Smooth muscle cell (in vitro differentiated cells): Measurements from ENCODE around the gene ARHGEF11. TPM values are rescaled to one million over a fixed set of nuclear protein-coding genes. Genes with fewer than 3 reads are reported as not detected.

Source experiments
- DNase-seq: peaks from one replicate; lab custom pipeline; 2025; ENCODE audit not compliant: unreplicated experiment; lab: John Stamatoyannopoulos, UW
- H2AFZ ChIP-seq: fragments of 200-600 bp; sonication (generic); 2 replicates; pipeline ENCODE4 v1.6.0; 2016; ENCODE audit warnings: antibody characterized with exemption, low read depth, mild to moderate bottlenecking
- H3F3A ChIP-seq: fragments of 200-600 bp; sonication (generic); 2 replicates; pipeline ENCODE4 v1.6.0; 2017; ENCODE audit warnings: antibody characterized with exemption, low read depth
- H3K27ac ChIP-seq: fragments of 200-600 bp; sonication (generic); 2 replicates; pipeline ENCODE4 v1.5.1; 2016; ENCODE audit warnings: low read depth, mild to moderate bottlenecking
- H3K27me3 ChIP-seq: fragments of 200-600 bp; sonication (generic); 2 replicates; pipeline ENCODE4 v1.6.1; 2016; ENCODE audit warnings: low read depth, mild to moderate bottlenecking
- H3K36me3 ChIP-seq: fragments of 200-600 bp; sonication (generic); 2 replicates; pipeline ENCODE4 v1.5.1; 2016; ENCODE audit warnings: low read depth
- H3K4me1 ChIP-seq: fragments of 200-600 bp; sonication (generic); 2 replicates; pipeline ENCODE4 v1.5.1; 2016; ENCODE audit warnings: low read depth
- H3K4me2 ChIP-seq: fragments of 200-600 bp; sonication (generic); 2 replicates; pipeline ENCODE4 v1.6.0; 2016; ENCODE audit warnings: mild to moderate bottlenecking
- H3K4me3 ChIP-seq: fragments of 200-600 bp; sonication (generic); 2 replicates; pipeline ENCODE4 v1.5.1; 2016; ENCODE audit warnings: mild to moderate bottlenecking
- H3K79me2 ChIP-seq: fragments of 200-600 bp; sonication (generic); 2 replicates; pipeline ENCODE4 v1.6.0; 2016; ENCODE audit warnings: low read depth, mild to moderate bottlenecking
- H3K9ac ChIP-seq: fragments of 200-600 bp; sonication (generic); 2 replicates; pipeline ENCODE4 v1.6.0; 2016; ENCODE audit warnings: low read depth
- H3K9me3 ChIP-seq: fragments of 200-600 bp; sonication (generic); replicated peaks from 2 replicates; pipeline ENCODE4 v1.5.1; 2016; ENCODE audit warnings: low read depth
- H4K20me1 ChIP-seq: fragments of 200-600 bp; sonication (generic); 2 replicates; pipeline ENCODE4 v1.6.0; 2016; ENCODE audit warnings: low read depth
- CTCF ChIP-seq: fragments of 200-600 bp; sonication (generic); IDR thresholded peaks from 2 replicates; pipeline ENCODE4 v1.5.1; 2017; ENCODE audit warnings: borderline replicate concordance, mild to moderate bottlenecking, antibody characterized with exemption; ENCODE audit not compliant: insufficient read depth, poor library complexity, severe bottlenecking
- WGBS: methylation state at CpG from one replicate; pipeline ENCODE4 v1.1.7; 2016; ENCODE audit warnings: low lambda C conversion rate; 5-methylcytosine and 5-hydroxymethylcytosine counted together
- polyA plus RNA-seq: library from polyadenylated mRNA; unstranded; fragments of >200 nt; fragmentation: Nextera tagmentation; extraction: Ambion mirVana; gene quantifications from 2 replicates; pipeline ENCODE4 v1.2.1, GENCODE V29; 2016
- total RNA-seq: library from RNA; depleted of rRNA; stranded (reverse); fragments of >200 nt; gene quantifications from 2 replicates; pipeline ENCODE4 v1.2.3, GENCODE V29; 2014

Gene ARHGEF11
- total and polyA plus RNA-seq, 2 experiments from 2014 or later = 15.1 to 20.1 TPM

- Histone ChIP-seq H3K4me3 (no peak overlapping the region), H3K9me3 (no peaks in the 10 kb centered on the region), H3K27ac (no peak overlapping the region), H3K4me2 (no peak overlapping the region), H3K79me2 (peaks cover 75% of the 10 kb centered on the region), H3K36me3 (no peaks in the 10 kb centered on the region), H3K27me3 (no peaks in the 10 kb centered on the region), H3F3A (no peaks in the 10 kb centered on the region), H3K9ac (no peak overlapping the region), H2AFZ (no peak overlapping the region), H4K20me1 (peaks cover 67% of the 10 kb centered on the region), H3K4me1 (peaks cover 9% of the 10 kb centered on the region)
- no peak for TF ChIP-seq CTCF
- no peak for DNase-seq
- WGBS = 69% methylated on average over 5 of the region's 5 CpGs
Measured at GRCh38 chr1:157007306-157007705, 38.2 kb downstream of the ARHGEF11 start.

GRCh38 chr1:157006676-157007075 is 38.9 kb downstream of the ARHGEF11 start:
- peaks cover 76% of the 10 kb centered on the region for H3K79me2 ChIP-seq
- no peak overlapping the region for H3K4me3 ChIP-seq

GRCh38 chr1:157005965-157006364 is 39.6 kb downstream of the ARHGEF11 start:
- Histone ChIP-seq H3K36me3 (no peaks in the 10 kb centered on the region), H3K27me3 (no peaks in the 10 kb centered on the region), H3K4me3 (no peak overlapping the region), H3K79me2 (peaks cover 69% of the 10 kb centered on the region), H2AFZ (no peak overlapping the region), H3K4me1 (peaks cover 9% of the 10 kb centered on the region), H3K9me3 (no peaks in the 10 kb centered on the region), H3K4me2 (no peak overlapping the region), H3K27ac (no peak overlapping the region), H3F3A (no peaks in the 10 kb centered on the region), H4K20me1 (peaks cover 69% of the 10 kb centered on the region), H3K9ac (no peak overlapping the region)
- no peak for TF ChIP-seq CTCF
- WGBS = 74% methylated on average over 2 of the region's 2 CpGs
- no peak for DNase-seq

More at GRCh38 chr1:157006676-157007075, 38.9 kb downstream of the ARHGEF11 start:
- no peak overlapping the region for H3K27ac ChIP-seq
- no peaks in the 10 kb centered on the region for H3K9me3 ChIP-seq
- H3K9ac ChIP-seq = no peak overlapping the region
- no peak overlapping the region for H2AFZ ChIP-seq
- no peaks in the 10 kb centered on the region for H3F3A ChIP-seq
- no peak for DNase-seq
- no peak for TF ChIP-seq CTCF
- H3K36me3 ChIP-seq = no peaks in the 10 kb centered on the region
- 97% methylated on average over 2 of the region's 2 CpGs for WGBS
- H3K27me3 ChIP-seq = no peaks in the 10 kb centered on the region
- H4K20me1 ChIP-seq = peaks cover 66% of the 10 kb centered on the region
- H3K4me1 ChIP-seq = peaks cover 9% of the 10 kb centered on the region
- no peak overlapping the region for H3K4me2 ChIP-seq

- Histone ChIP-seq H2AFZ (peak overlapping the region; percentile 24), H3K4me2 (peak overlapping the region; percentile 32), H3K27me3 (no peaks in the 10 kb centered on the region), H4K20me1 (peaks cover 74% of the 10 kb centered on the region), H3K4me1 (peaks cover 9% of the 10 kb centered on the region), H3K27ac (peak overlapping the region; percentile 61), H3K4me3 (no peak overlapping the region), H3K79me2 (peaks cover 61% of the 10 kb centered on the region), H3K9me3 (no peaks in the 10 kb centered on the region), H3F3A (no peaks in the 10 kb centered on the region), H3K36me3 (no peaks in the 10 kb centered on the region), H3K9ac (no peak overlapping the region)
- WGBS = 32% methylated on average over 3 of the region's 3 CpGs
- TF ChIP-seq CTCF = no peak
- DNase-seq = no peak
Measured at GRCh38 chr1:157004806-157005205, 40.7 kb downstream of the ARHGEF11 start.
